ENCODE results near the gene B3GNT8.
"Not testable (repeated sequence)": the region's sequence is repeated elsewhere in the genome, so short reads cannot be mapped to it uniquely, and the experiment has no call there.

B3GNT8 gene

DNA sequence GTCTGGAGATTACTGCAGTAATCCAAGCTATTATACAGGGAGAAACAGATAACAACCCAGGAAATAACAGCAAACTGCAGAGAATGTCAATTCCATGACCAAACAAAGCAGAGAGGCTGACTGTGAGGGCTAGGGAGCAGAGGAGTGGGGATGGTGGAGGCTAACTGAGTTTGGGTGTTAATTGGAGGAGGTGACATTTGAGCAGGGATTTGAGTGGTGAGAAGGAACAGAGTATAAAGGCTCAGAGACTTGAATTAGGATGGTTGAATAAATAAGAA lies 9.4 kb upstream of the B3GNT8 start:
- DNase-seq (ENCODE audit: low read depth in 2 of 2): no peak

DNA sequence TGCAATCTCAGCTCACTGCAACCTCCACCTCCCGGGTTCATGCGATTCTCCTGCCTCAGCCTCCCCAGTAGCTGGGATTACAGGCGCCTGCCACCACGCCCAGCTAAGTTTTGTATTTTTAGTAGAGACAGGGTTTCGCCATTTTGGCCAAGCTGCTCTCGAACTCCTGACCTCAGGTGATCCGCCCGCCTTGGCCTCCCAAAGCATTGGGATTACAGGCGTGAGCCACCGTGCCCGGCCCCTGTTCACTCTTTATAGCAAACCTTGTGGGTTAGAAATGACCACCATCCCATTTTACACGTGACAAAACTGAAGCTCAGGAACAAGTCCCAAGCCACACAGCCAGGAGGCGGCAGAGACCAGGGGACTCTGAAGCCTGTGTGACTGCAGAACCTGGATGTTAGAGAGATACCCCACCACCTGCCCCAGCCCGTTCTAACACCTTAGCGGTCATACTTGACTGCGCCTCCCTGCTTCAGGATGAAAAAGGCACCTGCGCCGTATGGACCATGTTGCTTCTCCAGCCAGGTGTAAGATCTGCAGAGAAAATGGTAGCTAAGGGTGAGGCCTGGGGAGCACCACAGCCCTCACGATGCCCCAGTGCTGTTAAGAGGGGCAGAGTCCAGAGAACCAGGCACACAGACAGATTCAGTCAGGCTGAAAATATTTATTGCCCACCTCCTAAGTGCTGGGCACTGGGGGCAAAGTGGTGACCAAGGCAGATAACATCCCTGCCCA lies 8.9 kb upstream of the B3GNT8 start:
- DNase-seq (ENCODE audit: low read depth in 2 of 2): no peak

DNA sequence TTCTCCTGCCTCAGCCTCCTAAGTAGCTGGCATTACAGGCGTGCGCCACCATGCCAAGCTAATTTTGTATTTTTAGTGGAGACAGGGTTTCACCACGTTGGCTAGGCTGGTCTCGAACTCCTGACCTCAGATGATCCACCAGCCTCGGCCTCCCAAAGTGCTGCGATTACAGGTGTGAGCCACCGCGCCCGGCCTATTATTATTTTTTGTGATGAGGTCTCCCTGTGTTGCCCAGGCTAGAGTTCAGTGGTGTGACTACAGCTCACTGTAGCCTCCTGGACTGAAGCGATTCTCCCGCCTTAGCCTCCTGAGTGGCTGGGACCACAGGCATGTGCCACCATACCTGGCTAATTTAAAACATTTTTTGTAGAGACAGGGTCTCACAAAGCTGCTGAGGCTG lies 8.2 kb upstream of the B3GNT8 start:
- DNase-seq (ENCODE audit: low read depth in 2 of 2): not testable (repeated sequence)

DNA sequence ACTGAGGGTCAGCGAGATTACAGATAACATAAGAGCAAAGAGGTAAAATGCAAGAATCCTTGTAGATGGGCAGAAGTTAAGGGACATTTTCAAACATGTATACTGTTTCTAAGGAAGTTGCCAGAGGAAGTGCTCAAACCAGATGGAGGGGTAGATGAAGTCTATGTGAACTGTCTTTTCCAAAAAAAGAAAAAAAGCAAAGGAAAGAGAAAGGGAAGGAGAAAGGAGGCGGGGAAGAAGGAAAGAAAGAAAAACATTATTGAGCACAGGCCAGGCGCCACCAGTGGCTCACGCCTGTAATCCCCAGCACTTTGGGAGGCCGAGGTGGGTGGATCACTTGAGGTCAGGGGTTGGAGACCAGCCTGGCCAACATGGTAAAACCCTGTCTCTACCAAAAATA lies 7.3 kb upstream of the B3GNT8 start:
- no peak for DNase-seq (ENCODE audit: low read depth in 2 of 2)

GRCh38 chr19:41433171-41433570 lies 6.0 kb upstream of the B3GNT8 start:
- DNase-seq (ENCODE audit: low read depth in 2 of 2): no peak

DNA sequence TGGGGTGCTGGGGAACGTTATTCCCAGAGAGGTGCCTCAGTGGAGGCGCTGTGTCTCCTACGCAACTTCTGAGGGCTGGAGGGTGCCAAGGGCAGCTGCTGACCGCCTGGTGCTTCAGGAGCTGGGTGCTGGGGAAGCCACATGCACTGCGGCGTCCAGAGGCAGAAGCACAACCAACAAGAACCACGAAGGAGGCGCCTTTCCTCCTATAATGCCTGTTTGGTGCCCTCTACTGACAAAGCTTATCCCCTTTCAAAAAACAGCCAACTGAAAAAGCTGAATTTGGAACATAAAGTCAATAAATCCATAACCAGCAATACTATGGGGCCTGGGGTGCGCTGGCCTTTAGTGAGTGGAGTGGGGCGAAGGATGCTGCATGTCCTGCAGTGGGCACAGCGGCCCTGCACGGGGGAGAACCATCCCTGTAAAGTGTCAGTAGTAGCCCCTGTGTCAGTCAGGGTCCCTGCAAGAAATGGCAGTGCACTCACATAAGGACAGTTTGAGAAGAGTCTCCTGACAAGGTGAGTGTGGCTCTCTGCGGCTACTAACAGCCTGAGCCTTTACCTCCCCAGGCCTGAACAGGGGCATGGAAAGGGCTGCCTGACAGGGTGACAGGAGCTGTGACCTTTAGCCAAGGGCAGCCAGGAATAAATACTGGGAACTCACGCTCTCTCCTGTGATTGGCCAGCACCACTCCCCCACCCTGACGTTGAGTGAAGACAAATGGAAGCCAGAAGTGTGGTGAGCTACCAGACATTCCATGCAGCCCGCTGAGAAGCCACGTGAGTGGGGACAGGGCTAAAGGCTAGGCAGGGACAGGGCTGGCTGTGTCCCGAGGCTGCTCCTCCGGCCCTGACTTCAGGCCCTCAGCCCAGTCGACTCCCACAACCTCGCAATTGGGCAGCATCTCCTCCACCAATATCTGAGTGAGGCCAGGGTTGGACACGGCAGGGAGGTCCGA lies 4.5 kb upstream of the B3GNT8 start:
- no peak for DNase-seq (ENCODE audit: low read depth in 2 of 2)

DNA sequence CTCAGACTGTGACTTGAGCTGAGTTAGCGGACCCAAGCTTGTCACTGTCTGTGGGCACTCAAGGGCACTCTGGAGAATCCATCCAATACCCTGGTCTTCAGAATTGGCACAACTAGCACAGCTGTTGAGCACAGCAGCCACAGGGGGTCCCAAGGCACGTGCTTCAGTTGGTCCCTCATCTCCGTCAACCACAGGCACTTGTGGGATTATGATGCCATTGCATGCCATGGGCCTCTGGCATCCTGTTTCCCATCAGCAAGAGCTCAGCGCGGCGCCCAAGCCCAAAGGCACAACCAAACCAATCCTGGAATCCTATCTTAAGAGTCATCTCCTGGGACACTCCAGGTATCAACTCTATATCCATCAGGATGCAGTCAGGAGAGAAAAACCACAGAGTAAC lies 3.7 kb upstream of the B3GNT8 start:
- no peak for DNase-seq (ENCODE audit: low read depth in 2 of 2)

DNA sequence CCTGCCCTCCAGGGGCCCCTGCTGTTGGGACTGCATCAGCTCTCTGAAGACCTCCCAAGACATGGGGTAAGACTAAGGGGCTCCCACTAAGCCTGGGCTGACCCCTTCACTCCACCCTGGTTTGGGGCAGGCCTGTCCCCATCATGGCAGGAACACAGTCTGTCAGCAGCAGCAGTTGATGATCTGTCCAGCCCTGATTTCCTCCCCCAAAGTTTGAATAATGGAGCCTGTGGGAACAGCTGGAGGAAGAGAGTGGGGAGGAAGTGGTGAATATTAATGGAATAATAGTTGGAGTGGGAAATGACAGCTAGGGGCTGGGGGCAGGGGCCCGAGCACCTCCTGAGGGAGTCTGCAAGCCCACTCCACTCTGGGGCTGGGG lies 1.3 kb upstream of the B3GNT8 start:
- no peak for DNase-seq (ENCODE audit: low read depth in 2 of 2)

- peak in 1 of 2 donors; percentile 4 for DNase-seq (ENCODE audit: low read depth in 2 of 2)
Observed at GRCh38 chr19:41427647-41428480, 690 bp upstream of the B3GNT8 start.

DNA sequence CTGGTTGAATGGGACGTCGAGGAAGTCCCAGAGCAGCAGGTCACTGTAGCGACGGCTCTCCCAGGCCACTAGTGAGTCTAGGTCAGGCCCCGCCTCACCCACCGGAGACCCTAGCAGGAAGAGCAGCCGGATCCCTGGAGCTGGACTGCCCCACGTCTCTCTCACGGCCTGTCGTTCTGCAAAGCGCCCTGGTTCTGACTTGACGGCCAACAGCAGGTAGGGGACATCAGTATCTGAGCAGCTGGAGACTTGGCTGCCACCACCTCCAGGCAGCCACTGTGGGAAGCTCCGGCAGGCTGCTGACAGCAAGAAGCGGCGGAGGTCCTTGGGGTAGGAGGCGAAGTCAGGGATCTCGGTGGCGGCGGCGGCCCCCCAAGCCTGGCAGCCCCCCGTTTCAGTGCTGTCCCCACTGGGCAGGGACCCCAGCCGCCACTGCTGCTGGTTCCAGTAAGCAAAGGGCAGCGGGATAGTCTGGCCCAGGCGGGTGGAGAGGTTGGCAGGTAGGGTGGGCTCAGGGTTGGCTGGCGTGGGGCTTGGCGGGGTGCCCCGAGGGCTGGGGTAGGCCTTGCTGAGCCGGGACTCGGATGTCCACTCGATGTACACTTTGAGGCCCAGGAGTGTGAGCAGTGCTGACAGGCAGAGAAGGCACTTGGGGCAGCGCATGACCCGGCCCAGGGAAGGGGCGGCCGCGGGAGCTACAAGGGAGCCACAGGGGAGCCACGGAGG lies 895 bp downstream of the B3GNT8 start:
- DNase-seq (ENCODE audit: low read depth in 2 of 2): no peak

DNA sequence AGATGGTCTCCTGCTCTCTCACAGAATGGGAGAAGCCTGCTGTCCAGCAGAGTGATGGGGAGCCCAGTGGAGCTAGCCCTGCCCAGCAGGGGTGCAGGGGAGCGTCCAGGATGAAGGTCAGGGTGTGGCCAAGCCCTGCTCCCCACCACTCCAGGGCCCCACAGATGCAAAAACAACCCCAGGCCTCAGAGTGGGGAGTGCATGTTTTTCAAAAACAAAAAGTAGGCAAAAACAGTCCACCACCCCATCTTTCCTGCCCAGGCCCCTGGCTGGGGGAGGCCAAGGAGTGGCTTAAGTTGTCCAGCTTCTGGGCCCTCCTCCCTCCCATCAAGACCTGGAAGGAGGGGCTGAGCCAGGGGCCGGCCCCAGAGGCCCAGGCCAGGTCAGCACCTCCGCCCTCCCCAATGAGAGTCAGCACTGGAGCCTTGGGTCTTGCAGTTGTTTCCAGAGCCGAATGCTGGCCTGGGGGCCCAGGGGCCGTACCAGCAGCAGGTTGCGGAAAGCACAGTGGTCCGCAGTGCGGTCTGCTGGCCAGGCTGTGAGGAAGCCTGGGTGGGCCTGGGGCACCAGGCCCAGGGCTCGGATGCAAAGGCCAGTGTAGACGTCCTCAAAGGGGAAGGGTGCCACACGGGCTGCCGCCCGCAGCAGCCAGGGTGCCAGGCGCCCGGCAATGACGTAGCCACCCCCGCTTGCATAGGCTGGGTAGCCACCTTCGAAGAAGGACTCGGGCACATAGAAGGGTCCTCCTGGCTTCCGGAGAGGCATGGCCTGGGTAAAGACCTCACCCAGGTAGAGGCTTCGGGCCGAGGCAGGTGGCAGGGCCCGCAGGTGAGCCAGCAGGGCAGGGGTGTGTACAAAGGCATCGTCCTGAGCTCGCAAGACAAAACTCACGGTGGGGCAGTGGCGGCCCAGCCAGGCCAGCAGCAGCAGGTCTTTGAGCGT lies 1.7 kb downstream of the B3GNT8 start:
- DNase-seq (ENCODE audit: low read depth in 2 of 2): no peak

DNA sequence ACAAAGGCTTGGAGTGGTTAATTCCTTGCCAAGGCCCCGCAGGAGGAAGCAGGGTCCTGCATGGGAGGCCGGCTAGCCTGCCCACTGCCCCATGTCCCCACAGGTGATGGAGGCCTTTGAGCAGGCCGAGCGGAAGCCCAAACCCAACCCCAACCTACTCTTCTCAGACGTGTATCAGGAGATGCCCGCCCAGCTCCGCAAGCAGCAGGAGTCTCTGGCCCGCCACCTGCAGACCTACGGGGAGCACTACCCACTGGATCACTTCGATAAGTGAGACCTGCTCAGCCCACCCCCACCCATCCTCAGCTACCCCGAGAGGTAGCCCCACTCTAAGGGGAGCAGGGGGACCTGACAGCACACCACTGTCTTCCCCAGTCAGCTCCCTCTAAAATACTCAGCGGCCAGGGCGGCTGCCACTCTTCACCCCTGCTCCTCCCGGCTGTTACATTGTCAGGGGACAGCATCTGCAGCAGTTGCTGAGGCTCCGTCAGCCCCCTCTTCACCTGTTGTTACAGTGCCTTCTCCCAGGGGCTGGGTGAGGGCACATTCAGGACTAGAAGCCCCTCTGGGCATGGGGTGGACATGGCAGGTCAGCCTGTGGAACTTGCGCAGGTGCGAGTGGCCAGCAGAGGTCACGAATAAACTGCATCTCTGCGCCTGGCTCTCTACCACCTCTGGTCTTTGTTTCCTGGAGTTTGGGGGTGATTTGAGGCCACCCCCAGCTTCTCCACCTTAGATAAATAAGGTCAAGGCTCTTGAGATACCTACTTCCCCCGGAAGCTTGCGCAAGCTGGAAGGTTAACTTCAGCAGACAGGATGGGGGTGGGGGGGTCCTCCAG lies 2.6 kb downstream of the B3GNT8 start:
- DNase-seq (ENCODE audit: low read depth in 2 of 2): no peak

- no peak for DNase-seq (ENCODE audit: low read depth in 2 of 2)
Observed at GRCh38 chr19:41422955-41423354, 4.2 kb downstream of the B3GNT8 start.

- no peak for DNase-seq (ENCODE audit: low read depth in 2 of 2)
Observed at GRCh38 chr19:41422456-41422855, 4.7 kb downstream of the B3GNT8 start.

DNA sequence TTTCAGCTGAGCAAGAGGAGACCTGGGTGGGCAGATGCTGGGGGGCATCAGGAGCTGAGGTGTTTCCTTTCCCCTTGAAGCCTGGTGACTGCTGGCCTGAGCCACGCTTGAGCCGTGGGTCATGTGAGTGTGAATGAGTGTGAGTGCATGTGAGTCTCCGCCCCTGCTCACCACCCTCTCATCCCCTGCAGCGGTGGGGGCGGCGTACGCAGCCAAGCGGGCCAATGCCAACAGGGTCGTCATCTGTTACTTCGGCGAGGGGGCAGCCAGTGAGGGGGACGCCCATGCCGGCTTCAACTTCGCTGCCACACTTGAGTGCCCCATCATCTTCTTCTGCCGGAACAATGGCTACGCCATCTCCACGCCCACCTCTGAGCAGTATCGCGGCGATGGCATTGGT lies 5.2 kb downstream of the B3GNT8 start:
- no peak for DNase-seq (ENCODE audit: low read depth in 2 of 2)

DNA sequence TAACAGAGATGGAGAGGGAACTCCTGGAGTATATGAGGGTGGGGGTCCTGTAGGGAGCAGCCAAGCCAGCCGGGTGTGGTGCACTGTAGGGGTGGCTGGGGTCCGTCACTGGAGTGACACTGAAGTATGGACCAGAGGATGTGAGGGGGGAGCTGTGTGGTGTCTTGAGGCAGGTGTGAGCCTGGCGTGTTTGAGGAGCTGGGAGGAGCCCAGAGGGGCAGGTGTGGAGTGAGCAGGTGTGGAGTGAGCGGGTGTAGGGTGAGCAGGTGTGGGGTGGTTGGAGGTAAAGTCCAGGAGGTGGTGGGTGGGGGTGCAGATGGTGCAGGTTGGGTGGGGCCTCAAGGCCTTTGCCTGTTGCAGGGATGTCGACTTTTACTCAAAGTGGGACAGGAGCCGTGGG lies 5.9 kb downstream of the B3GNT8 start:
- no peak for DNase-seq (ENCODE audit: low read depth in 2 of 2)

DNA sequence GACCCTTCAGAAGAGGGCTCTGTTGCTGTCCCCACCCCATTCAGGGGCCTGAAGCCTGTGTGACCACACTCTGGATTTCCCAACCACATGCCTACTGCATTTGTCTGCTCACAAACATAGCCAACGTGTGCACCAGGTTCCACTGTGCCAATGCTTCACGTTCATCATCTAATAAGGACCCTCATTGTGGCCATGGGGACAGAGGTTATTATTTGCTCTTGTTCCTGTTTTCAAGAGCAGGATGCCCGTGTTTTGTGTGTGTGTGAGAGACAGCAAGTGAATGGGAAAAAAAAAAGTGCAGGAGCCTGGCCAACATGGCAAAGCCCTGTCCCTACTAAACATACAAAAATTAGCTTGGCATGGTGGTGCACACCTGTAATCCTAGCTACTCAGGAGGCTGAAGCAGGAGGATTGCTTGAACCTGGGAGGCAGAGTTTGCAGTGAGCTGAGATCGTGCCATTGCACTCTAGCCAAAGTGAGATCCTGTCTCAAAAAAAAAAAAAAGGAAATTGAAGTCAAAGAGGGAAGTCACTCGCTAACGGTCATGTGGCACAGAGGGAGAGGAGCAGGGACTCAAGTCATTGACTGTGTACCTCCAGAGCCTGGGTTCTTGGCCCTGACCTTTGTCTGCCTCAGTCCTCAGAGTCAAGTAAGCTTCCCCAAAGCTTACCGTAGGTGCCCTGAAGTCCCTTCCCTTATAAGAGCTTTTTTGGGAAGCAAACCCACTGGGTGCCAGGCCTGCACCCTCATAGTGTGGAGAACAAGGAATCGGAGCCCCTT lies 6.9 kb downstream of the B3GNT8 start:
- DNase-seq (ENCODE audit: low read depth in 2 of 2): no peak

DNA sequence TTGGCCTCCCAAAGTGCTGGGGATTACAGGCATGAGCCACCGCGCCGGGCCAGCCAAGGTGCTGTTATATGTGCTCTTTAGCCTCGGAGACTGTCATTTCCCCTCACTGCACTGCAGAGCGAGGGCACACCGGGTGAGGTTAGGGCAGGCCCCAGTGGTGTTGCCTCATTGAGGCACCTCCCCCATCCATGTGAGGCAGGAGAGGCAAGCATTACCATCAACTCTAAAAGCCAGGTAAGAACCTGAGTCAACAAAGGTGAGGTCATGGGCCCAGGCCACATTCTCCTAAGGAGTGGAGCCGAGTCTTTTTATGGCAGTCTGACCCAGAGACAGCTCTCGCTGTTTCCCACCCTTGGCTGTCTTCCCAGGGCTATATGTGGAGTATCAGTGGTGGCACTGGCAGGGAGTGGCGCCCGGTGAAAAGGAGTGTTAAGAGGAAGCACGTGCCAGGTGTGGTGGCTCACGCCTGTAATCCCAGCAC lies 10.9 kb downstream of the B3GNT8 start:
- DNase-seq (ENCODE audit: low read depth in 2 of 2): no peak

- no peak for DNase-seq (ENCODE audit: low read depth in 2 of 2)
Observed at GRCh38 chr19:41415154-41415571, 12.0 kb downstream of the B3GNT8 start.

All from stimulated activated CD4-positive, alpha-beta T cell treated with anti-CD3 and anti-CD28 coated beads, Interleukin-1b, Interleukin-23, amount 100 ng/mL, for 4 hours (primary cell).